T-helper 2 cell (primary cell): Measurements from ENCODE around the gene LRP1B.

Experiments
- DNase-seq, 5 experiments: peaks; one replicate each; pipeline versions ENCODE4 v3.0.0 to v3.0.0-alpha.2; 2012 to 2022

The LRP1B gene

DNA sequence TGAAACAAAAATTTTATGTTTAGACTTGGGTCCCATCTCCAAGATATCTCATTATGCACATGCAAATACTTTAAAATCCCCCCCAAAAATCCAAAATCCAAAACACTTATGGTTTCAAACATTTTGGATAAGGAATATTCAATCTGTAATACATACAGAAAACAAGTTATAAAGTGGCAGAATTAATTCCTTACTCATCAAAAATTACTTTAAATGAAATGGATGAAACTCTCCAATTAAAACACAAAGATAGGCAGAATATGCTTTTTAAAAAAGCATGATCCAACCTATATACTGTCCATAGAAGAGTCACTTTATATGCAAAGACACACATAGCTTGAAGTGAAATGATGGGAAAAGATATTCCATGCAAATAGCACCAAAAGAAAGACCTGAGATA, 744.6 kb downstream of the LRP1B start:
- no peak for DNase-seq

DNA sequence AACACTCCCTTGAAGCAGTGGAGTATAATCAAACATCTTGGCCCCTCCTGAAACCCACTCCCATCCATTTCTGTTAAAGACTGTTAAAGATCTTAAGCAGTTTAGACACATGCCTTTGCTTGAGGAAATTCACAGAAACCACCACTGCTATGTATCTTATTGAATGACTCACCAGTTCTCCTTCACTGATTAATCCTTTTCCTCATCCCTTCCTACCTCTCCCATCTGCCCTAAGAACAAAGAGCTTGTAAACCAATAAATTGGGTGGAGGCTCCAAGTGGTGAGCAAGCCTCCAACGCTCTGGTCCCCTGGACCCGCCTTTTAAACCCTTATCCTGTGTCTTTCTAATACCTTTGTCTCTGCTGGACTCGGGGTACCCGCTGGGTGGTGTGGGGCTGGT, 746.1 kb downstream of the LRP1B start:
- DNase-seq: no peak

DNA sequence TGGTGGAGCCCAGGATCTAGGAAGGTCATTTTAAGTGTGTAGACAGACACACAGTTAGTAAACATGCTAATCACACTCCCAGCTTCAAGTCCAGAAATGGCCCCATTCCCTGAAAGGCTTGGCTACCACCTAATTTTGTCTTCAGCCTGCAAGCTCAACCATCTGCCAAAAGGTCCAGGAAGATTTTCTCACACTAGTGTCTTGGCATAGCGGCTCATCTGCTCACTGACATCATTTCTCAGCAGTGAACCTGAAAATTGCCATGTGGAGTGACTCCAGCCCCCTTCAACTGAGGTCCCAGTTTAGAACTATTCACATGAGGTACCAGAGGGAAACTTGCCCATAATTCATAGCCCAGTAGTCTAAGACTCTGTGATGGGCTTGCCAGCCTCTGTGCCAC, 748.9 kb downstream of the LRP1B start:
- no peak for DNase-seq

DNA sequence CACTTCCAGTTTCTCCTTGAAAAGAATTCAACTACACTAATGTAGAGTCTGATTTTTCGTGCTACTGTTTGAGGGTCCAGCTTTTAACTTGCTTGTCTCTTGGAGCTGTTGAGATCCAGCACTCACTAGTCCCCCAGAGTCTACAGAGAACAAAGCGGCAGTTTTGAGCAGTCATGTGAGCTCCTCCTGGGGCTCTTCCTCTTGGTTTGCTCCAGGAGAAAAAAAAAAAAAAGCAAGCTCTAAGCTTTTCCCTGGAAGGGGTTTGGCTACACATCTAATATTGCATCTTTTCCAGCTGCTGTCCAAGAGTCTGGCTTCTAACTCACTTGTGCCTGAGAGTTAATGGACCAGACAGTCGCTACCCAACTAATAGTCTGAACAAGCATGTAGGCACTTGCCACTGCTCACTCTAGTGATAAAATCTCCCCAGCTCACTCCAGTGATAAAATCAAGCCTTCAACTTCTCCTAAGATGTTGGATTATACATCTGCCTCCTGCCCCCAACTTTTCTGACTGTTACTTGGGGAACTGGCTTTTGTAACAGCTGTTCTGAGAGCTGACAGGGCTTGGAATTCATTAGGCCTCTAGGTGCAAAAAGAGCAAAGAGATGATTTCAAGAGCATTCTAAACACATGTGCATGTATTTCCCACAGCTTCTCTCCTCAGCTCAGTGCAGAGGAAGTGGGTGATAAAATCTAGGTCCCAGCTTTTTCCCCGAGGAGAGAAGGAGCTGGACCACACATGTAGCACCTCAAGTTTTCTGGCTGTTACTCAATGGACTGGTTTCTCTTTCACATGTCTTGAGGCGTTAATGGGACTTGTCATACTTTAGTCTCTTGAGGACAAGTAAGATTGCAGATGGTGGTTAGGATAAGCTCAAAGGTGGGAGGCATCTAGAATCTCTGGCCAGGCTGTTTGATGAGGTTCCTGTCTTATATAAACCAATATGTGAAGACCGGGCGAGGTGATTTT, 750.5 kb downstream of the LRP1B start:
- DNase-seq: no peak

DNA sequence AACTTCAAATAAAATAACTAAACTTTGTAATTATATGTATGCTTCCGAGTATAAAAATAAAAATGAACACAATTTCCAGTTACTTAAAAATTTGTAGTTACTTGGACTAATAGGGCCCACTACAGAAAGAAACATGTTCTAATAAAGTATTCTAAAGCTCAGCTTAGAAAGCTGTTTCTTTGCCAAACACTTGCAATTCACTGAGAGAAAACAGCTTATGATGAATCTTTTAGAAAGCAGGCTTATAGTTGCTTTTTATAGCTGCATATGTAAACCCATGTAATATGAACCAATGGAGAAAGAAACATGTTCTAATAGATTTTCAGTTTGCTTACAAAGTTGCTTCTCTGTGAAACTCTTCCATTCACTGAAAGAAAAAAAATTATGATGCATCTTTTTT, 766.0 kb downstream of the LRP1B start:
- DNase-seq: no peak

DNA sequence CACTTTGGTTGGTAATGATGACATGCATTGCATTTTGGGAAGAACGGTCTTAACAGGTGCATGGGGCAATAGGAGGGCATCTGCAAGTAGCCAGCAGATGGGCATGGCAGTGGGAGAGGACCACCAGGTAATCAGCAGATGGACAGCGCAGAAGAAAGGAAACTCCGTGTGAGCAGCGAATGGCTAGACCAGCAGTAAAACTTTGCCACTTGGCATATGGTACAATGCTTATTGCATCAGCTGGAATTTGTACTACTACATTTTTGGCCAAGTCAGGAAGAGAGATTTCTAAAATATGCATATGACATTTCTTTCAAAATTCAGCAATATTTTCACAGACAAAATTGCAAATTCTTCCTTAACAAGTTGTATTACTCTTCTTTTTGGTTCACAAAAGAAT, 768.5 kb downstream of the LRP1B start:
- no peak for DNase-seq

- DNase-seq: no peak
Observed at GRCh38 chr2:141348481-141348880, 782.3 kb downstream of the LRP1B start.

DNA sequence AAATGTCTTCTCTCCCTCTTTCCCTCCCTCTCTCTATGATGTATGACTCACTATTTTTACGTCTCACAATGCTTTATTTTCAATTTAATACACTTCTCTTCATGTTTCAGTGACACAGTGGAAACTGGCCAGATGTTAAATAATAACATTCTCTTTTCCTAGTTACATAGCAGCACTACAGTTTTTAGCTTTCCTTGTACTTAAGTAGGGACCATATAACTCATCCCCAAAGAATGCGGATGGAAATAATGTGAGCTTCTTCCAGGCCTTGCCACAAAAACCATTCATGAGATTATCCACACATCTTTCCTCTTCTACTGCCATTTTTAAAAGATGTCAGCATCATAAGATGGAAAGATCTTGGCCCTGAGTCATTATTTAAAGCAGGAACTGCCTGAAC, 789.4 kb downstream of the LRP1B start:
- DNase-seq: no peak

DNA sequence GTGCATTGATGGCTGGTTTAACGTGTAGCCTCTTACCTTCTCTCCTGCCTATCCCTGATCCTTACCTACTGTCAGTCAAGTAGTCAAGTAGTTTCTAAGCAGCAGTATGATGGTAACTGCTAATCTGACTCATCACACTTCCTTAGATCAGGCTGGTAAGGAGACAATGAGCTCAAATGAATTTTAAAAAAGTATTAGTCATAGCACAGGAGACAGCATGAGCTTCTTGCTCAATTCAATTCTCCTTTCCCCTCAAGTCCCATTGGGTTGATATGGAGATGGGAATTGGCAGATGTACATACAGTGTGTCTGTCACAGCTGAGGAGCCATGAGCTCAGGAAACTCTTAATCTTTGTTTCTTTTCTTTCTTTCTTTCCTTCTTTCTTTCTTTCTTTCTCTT, 799.7 kb downstream of the LRP1B start:
- no peak for DNase-seq

DNA sequence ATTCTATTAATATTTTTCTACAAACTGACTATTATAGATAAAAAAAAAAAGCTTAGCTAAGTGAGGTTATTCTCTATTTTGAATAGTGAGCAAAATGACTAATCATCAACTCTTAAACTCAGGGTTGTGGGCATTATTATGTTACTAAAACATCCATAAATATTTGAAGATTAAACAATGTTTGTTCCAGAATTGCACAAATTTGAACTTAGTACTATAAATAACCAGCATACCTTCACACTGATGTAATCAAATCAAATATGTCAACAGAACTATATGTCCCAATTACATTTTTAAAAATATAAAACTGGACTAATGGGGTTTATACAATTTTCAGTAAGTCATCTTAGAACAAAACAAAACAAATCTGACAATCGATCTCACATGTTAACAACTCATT, 800.9 kb downstream of the LRP1B start:
- no peak for DNase-seq

GRCh38 chr2:141323571-141323970, 807.2 kb downstream of the LRP1B start:
- DNase-seq: no peak

DNA sequence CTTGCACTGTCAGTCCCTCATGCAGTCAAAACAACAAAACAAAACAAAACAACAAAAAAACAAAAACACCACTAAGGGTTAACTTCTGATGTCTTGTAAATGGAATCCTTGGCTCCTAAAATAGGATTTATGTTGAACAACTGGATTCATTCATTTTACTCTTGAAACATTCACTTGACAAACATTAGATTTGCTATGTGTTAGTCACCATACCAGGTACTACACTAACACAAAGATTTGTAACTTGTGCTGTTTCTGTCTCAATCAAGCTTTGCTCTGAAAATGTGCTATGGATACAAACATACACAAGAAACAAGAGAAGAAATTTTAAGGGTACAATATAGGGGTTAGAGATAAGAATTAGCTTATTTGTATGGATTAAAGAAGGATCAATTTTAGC, 812.8 kb downstream of the LRP1B start:
- no peak for DNase-seq

- DNase-seq: no peak
Observed at GRCh38 chr2:141316606-141317005, 814.2 kb downstream of the LRP1B start.

DNA sequence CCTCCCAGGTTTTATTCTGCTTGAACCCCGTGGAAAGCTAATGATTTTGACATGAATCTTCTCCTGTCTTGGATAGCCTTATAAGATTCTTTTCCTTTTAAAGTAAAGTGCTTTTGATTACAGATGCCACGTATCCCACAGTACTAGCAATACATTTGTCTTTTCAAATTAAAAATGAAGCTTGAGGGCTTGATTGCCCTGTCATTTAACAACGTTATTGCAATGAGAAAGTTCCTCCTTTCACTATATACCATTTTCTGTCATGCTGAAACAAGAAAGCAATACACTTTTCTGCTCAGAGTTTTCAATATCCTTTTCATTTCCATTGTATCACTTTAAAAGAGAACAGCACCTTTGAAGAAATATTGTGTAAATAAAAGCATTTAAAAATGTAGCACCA, 814.7 kb downstream of the LRP1B start:
- DNase-seq: no peak

DNA sequence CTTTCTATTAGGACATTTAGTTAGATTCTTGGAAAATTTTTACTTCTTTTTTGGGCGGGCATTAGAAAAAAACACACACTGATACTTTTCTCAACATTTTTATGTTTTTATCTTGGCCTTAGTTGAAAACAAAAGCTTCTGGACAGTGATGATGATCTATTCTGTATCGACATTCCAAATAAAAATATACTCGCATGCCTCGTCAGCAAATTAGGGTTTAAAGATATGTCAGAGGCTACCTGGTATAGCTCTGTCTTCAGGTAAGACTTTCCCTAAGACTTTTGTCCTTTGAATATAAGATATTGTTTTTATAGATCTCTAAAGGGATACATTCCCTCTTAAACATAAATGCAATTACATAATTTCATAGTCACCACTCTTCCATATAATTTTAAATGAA, 816.8 kb downstream of the LRP1B start:
- DNase-seq: no peak

GRCh38 chr2:141311430-141311829, 819.4 kb downstream of the LRP1B start:
- DNase-seq: no peak

DNA sequence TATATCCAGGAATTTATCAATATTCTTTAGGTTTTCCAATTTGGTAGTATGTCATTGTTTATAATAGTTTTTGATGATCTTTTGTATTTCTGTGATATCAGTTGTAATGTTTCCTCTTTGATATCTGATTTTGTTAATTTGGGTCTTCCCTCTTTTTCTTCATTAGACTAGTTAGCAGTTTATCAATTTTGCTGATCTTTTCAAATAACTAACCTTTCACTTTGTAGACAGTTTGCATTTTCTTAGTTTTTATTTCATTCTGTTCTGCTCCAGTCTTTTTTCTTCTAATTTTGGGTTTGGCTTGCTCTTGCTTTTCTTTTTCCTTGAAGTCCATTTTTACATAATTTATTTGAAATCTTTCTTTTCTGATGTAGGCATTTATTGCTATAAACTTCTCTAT, 824.4 kb downstream of the LRP1B start:
- no peak for DNase-seq

DNA sequence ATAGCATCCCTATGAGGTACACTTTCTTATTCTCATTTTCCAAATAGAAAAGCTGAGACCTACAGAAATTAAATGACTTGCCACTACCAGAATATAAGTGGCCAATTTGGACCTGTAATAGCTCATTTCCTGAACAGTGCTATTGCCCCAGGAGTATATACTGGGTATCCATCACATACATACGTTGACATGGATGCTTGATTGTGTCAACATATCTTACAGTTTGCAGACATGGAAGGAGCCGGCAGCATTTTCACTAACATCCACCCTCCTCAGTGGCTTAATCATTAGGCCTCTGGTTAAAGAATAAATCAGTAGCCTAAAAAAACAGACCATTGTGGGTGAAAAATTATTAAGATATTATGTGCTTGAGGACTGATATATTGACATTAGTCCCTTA, 829.3 kb downstream of the LRP1B start:
- DNase-seq: no peak

- no peak for DNase-seq
Observed at GRCh38 chr2:141280037-141280436, 850.8 kb downstream of the LRP1B start.

- DNase-seq: no peak
Observed at GRCh38 chr2:141271346-141271745, 859.5 kb downstream of the LRP1B start.

GRCh38 chr2:141264848-141265247, 866.0 kb downstream of the LRP1B start:
- DNase-seq: no peak

DNA sequence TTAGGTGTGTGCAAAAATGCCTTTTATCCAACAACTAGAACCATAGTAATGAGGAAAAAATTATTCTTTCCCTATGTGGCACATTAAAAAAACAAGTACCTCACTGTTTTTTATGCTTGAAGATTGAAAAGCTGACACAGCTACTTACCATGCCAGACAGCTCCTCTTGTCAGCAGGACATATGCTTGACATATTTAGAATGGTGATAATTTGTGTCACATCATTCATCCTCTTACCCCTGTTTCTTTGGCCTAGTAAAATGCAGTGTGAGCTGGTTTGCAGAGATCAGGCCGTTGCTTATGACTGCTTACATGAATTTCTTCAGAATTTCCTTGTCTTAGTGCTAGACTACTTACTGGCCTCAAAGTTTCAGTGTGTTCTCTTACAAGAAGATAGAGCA, 869.9 kb downstream of the LRP1B start:
- no peak for DNase-seq

DNA sequence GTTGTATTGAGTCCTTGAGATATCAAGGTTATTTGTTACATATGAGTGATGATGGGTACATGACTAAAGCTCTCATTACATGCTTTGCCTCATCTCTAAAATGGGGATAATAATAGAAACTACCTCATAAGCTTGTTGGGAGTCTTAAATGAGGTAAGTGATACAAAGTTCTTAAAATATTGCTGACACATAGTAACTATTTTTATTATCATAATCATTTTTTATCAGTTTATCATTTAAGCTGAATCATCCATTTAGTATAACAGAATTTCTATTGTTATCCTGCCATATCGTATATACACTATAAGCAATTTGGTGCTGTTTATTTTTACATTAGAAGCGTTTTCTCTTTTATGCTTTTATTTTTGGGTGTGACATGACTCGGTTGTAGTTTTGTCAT, 871.1 kb downstream of the LRP1B start:
- DNase-seq: no peak

- DNase-seq: no peak
Observed at GRCh38 chr2:141242008-141242407, 888.8 kb downstream of the LRP1B start.

- DNase-seq: no peak
Observed at GRCh38 chr2:141226560-141226959, 904.3 kb downstream of the LRP1B start.
